ENCODE results near the gene MLYCD.

MLYCD gene

DNA sequence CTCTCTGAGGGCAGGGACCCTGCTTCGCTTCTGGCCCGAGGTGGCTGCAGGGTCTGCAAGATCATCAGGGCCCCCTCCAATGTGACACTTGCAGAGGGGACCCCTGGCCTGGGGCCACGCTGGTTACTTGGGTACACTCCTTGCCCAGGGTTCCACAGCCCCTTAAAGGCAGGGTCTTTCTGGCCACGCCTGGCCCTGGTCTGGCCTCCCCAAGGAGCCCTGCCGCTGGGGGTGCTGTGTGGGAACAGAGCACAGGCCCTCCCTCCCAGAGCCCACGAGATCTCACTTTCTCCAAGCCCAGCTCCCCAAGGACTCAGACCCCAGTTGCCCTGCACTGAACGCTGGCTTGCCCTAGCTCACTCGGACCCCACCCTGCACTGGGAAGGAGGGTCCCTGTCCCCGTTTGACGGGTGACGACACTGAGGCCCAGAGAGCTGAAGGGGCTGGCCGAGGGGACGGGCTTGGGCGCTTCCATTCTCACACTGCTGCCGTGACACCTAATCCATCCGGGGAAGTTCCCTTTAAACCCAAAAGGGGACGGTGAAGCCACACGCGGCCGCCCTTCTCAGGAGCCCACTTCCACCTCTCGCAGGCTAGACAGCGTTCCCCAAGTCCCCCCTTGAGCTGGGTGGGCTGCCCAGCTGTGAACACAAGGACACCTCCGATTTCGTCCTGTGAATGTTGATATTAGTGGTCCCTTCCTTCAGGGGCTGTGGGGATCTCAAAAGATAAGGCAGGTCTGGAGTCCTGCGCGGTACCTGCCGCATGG lies 27.2 kb downstream of the MLYCD start:
- Mint-ChIP-seq H3K9me3 (no peaks in the 10 kb centered on the region), H3K36me3 (ENCODE audit: low read depth) (no peaks in the 10 kb centered on the region), H3K4me3 (no peak overlapping the region), H3K27ac (no peak overlapping the region), H3K27me3 (ENCODE audit: low read depth) (no peaks in the 10 kb centered on the region), H3K4me1 (ENCODE audit: low read depth) (no peaks in the 10 kb centered on the region)

DNA sequence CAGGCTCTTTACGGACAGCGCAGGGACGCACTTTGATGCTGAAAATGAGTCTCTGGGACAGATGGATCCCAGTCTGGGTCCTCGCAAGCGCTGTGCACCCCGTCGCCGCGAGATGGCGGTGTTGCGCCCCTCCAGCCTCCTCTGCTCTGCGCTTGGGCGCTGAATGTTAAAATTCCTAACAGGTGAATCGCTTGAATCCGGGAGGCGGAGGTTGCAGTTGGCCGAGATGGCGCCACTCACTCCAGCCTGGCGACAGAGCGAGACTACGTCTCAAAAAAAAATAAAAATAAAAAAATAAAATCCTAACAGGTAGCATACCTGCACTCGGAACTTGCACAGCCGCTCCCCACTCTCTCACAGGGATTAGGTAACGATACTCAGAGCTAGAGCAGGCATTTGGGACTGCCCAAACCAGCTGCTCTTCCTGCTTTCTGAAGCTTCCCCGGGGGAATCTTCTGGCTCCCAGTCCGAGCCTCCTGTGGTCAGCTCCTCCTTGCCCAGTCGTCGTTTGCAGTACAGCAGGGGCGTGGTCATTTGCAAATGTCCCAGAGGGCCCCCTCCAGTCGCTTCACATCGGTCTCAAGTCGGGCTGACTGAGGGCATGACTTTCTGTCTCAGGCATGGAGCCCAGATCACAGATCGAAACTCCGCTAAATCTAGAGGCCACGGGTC lies 27.9 kb downstream of the MLYCD start:
- H3K4me3 Mint-ChIP-seq: no peak overlapping the region
- H3K4me1 Mint-ChIP-seq (ENCODE audit: low read depth): no peaks in the 10 kb centered on the region

DNA sequence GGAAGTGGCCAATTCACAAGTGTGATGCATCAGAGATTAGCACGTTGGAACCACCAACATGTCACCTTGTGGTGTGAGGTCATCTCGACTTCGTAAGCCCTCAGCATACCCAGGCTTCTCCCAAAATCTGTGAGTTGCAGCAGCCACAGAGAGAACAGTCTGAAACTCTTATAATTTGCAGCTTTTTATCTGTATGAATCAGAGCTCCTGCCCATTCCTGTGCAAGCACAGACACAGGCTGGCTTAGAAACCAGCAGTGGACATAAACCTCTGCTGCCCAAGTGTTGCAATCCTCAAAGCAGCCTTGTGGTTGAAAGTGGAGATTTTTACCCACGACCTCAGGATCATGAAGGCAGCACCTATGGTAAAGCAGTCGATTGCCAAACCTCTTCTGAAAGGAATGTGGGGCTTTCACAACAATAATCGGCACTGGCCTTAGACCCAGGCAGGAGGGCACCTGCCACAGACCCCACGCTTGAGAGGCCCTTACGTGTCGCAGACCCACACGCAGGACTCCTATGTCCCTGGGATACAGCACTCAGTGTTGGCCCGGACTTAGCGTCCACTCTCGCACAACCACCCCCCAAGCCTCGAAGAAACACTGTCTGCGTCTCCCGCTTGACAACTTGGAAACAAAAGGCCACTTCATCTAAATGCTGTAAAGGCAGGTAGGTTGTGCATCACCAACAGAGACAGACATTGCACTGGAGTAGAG lies 29.6 kb downstream of the MLYCD start:
- Mint-ChIP-seq H3K4me3 (no peak overlapping the region), H3K27me3 (ENCODE audit: low read depth) (no peaks in the 10 kb centered on the region)

More for the DNA sequence above, 27.9 kb downstream of the MLYCD start:
- Mint-ChIP-seq H3K27me3 (ENCODE audit: low read depth) (no peaks in the 10 kb centered on the region), H3K36me3 (ENCODE audit: low read depth) (no peaks in the 10 kb centered on the region), H3K27ac (no peak overlapping the region), H3K9me3 (no peaks in the 10 kb centered on the region)

DNA sequence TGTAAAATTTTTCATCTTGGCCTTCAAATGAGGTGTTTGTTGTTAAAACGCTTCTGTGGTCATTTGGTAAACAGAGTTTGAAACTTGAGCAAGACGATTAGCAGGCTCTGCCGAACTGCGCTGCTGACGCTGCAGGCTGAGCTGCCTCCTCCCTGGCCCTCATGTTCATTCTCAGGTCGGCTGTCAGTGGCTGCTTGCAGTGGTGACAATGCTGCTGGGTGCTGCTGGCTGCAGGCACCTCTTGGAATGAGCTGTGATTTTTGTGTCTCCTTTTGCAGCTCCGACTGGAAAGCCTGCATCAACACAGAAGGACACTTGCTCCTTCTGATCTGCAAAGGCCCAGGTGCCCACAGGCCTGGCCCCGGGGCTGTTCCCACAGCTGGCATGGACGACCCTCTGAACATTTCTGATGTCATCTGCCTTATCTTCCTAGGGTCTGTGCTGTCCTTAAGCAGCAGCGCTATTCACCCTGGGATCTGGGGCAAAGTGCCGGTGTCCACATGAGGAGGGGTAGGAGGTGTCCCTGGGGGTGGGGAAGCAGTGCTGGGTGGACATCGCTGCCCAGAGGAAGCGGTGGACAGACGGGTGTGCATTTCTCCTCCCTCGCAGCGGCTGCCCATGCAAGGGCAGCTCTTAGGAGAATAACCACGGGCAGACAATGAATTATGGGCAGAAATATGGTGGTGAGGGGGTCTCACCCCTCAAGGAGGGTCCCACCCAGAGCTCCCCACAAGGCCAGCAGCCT lies 31.1 kb downstream of the MLYCD start:
- Mint-ChIP-seq H3K27me3 (ENCODE audit: low read depth) (no peaks in the 10 kb centered on the region), H3K9me3 (no peaks in the 10 kb centered on the region), H3K4me3 (no peak overlapping the region), H3K4me1 (ENCODE audit: low read depth) (no peaks in the 10 kb centered on the region), H3K27ac (no peak overlapping the region), H3K36me3 (ENCODE audit: low read depth) (no peaks in the 10 kb centered on the region)

More for the DNA sequence above, 29.6 kb downstream of the MLYCD start:
- H3K27ac Mint-ChIP-seq: no peak overlapping the region
- H3K36me3 Mint-ChIP-seq (ENCODE audit: low read depth): no peaks in the 10 kb centered on the region
- no peaks in the 10 kb centered on the region for H3K9me3 Mint-ChIP-seq
- H3K4me1 Mint-ChIP-seq (ENCODE audit: low read depth): no peaks in the 10 kb centered on the region

DNA sequence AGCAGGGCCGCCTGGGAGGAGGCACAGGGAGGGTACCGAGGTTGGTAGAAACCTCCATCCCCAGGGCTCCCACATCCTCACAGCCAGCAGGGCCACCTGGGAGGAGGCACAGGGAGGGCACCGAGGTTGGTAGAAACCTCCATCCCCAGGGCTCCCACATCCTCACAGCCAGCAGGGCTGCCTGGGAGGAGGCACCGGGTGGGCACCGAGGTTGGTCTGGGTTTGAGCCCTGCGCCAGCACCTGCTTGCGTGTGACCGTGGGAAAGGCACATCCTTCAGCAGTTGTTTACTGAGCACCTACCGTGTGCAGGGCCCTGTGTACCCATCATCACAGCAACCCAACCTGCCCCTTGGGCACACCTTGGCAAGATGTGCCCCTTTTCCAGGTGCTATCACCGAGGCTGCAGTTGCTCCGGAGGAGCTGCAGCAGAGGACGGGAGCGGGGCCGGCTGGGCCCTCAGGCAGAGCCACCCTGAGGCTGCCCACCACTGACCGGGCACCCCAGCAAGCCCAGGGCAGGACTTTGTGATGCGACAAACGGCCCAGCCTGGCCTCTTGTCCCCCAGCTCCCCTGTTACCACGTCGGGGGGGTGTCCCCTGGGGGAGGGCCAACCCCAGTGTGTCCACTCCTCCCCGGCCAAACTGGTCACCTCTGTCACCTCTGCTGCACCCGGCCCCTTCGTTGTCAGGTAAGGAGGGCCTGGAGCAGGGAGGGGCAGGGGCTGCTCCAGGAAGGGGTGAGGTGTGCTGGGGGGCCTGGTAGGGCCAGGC lies 32.0 kb downstream of the MLYCD start:
- no peaks in the 10 kb centered on the region for H3K36me3 Mint-ChIP-seq (ENCODE audit: low read depth)
- no peak overlapping the region for H3K27ac Mint-ChIP-seq
- no peak overlapping the region for H3K4me3 Mint-ChIP-seq
- H3K4me1 Mint-ChIP-seq (ENCODE audit: low read depth): no peaks in the 10 kb centered on the region
- H3K9me3 Mint-ChIP-seq: no peaks in the 10 kb centered on the region
- H3K27me3 Mint-ChIP-seq (ENCODE audit: low read depth): no peaks in the 10 kb centered on the region

DNA sequence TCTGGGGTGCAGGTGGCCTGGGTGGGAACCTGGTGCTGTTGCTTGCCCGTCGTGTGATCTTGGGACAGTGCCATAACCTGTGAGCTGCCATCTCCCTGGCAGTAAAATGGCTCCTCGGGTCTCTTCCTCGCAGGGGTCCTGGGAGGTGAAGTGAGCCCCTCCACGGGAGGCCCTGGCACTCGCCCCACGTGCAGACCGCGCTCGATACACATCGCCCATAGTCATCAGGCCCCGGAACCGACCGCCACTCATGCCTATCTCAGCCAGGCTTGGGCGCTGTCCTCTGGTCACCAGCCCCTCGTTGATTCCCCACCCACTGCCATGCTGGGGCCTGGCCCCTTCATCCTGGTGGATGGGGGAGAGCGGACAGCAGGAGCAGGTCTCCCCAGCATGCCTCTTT lies 32.6 kb downstream of the MLYCD start:
- Mint-ChIP-seq H3K36me3 (ENCODE audit: low read depth) (no peaks in the 10 kb centered on the region), H3K9me3 (no peaks in the 10 kb centered on the region), H3K4me3 (no peak overlapping the region), H3K4me1 (ENCODE audit: low read depth) (no peaks in the 10 kb centered on the region), H3K27ac (no peak overlapping the region), H3K27me3 (ENCODE audit: low read depth) (no peaks in the 10 kb centered on the region)

DNA sequence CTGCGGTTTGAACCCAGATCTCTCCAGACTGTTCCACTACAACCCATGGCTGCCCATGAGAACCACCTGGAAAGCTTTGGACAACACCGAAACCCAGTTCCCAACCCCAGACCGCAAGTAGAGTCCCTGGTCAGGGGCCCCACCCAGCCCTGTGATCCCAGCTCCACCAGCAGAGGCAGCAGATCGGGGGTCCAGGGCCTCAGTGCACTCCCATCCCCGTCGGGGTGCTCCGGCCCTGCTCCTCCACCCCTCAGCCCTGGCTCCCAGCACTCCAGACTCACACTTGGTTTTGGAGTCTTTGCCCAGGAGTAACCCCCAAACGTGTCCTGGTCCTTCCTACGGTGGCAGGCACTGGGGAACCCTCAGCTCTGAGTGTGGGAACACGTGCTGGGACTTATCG lies 33.4 kb downstream of the MLYCD start:
- Mint-ChIP-seq H3K4me1 (ENCODE audit: low read depth) (no peaks in the 10 kb centered on the region), H3K27me3 (ENCODE audit: low read depth) (no peaks in the 10 kb centered on the region), H3K36me3 (ENCODE audit: low read depth) (no peaks in the 10 kb centered on the region), H3K27ac (no peak overlapping the region), H3K9me3 (no peaks in the 10 kb centered on the region), H3K4me3 (no peak overlapping the region)

DNA sequence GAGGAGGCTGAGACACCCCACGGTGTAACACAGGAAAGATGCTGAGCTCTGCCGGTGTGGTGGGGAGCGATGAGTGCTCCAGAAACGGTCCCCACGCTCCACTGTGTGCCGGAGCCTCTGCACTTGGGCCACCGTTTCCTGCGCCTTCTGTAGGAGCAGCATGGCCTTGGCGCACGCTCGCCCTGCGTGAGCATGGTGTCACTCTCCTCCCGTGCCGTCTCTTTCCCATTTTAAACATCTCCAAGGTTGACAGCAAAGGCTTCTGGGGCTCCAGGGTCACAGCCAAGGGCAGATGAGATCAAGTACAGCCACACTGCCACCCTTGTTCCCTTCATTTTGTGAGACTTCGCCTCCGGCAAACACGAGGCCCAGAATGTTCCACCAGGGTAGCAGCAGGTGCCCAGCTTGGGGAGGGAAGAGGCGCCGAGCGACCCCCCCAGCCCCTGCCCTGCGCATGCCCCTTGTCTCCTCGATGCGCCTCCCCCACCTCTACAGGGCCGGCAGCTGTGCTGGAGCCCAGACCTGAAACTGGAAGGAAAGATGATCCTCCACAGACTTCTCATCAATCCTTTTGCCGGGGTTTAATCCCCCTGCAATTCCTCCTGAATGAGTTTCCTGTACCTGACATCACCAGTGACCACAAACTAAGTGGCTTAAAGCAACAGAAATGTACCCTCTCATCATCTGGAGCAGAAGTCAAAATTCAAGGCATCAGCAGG lies 34.2 kb downstream of the MLYCD start:
- Mint-ChIP-seq H3K27ac (no peak overlapping the region), H3K4me1 (ENCODE audit: low read depth) (no peaks in the 10 kb centered on the region), H3K4me3 (no peak overlapping the region), H3K36me3 (ENCODE audit: low read depth) (no peaks in the 10 kb centered on the region), H3K9me3 (no peaks in the 10 kb centered on the region), H3K27me3 (ENCODE audit: low read depth) (no peaks in the 10 kb centered on the region)

DNA sequence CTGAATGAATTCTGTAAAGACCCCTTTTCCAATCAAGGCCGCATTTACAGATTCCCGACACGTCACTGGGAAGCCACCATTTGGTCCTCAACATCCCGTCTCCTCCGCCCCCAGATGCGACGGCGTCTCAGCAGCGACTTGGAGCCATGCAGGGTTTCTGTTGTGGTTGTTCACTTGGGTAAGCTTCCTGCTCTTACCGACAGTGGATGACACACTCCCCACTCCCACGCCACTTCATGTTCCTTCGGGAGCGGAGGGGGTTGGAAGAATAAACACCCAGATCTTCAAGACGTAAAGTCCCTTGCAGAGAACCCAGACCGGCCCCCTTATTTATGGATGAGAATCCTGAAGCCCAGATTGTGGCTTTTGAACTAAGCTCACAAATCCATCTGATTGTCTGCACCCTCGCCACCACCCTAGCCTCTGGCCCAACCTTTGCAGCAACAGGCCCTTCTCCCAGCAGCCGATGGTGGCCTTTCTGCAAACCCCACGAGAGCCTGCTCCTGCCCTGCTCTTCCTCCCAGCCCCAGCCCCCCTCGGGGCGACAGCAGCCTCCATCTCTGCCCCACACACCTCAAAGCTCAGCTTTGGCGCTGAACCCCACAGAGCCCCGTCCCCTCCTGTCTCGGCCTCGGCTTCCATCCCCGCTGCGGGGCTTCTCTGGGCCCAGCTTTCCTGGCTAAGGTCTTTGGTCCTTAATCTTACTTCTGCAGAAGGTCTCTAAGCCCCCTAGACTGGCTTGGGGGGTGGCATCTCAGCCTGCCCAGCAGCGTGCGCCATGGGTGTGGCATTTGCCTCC lies 35.2 kb downstream of the MLYCD start:
- Mint-ChIP-seq H3K4me3 (no peak overlapping the region), H3K36me3 (ENCODE audit: low read depth) (no peaks in the 10 kb centered on the region), H3K4me1 (ENCODE audit: low read depth) (no peaks in the 10 kb centered on the region), H3K27ac (no peak overlapping the region), H3K27me3 (ENCODE audit: low read depth) (no peaks in the 10 kb centered on the region), H3K9me3 (no peaks in the 10 kb centered on the region)

DNA sequence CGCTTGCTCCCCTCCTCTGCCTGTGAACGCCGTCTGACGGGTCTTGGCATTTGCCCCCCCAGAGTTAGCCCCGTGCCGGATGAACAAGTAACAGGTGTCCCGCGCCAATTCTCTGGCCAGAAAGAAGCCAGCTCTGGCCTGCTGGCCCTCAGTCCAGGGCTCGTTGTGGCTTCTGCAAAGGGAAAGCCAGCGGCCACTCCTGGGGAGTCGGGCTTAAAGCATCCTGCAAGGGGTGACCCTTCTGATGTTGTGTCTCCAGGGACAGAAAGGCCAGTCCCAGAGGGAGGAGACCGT lies 35.7 kb downstream of the MLYCD start:
- Mint-ChIP-seq H3K9me3 (no peaks in the 10 kb centered on the region), H3K4me3 (no peak overlapping the region)

DNA sequence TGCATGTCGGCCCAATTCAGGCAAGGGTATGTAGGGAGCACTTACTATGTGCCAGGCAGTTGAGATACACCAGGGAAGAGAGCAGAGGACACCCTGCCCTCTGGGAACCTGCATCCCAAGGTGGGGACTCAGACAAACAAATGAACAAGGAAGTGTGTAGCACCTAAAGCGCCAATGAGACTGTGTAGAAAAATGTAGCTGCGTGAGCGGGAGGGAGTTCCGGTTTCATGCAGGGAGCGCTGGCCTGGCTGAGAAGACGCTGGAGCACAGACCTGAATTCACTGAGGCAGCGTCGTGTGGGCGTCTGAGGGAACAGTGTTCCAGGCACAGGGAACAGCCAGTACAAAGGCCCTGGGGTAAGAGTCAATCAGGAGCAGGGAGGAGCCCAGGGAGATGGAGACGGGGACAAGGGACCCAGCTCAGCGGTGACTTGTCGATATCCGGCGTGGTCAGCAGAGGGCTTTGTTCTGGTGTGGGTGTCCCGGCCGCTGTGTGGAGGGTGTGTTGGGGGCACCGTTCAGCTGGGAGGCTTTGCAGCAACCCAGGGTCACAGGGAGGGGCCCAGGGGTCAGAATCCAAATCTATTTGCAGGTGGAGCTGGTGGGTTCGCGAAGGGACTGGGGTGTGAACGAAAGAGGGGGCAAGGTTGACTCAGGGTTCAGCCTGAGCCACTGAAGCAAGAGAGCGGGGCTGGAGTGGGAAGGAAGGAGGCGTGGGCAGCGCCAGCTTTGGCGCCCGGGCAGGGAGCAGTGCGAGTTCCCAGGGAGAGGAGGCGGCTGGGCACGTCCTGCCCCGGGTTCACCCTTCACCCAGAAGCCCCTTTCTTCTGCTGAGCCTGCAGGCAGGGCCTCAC lies 36.3 kb downstream of the MLYCD start:
- H3K4me1 Mint-ChIP-seq (ENCODE audit: low read depth): peaks cover 6% of the 10 kb centered on the region
- no peaks in the 10 kb centered on the region for H3K27me3 Mint-ChIP-seq (ENCODE audit: low read depth)
- no peaks in the 10 kb centered on the region for H3K9me3 Mint-ChIP-seq
- no peaks in the 10 kb centered on the region for H3K36me3 Mint-ChIP-seq (ENCODE audit: low read depth)
- no peak overlapping the region for H3K4me3 Mint-ChIP-seq
- no peak overlapping the region for H3K27ac Mint-ChIP-seq

More for the DNA sequence above, 35.7 kb downstream of the MLYCD start:
- H3K27me3 Mint-ChIP-seq (ENCODE audit: low read depth): no peaks in the 10 kb centered on the region
- H3K27ac Mint-ChIP-seq: no peak overlapping the region
- H3K4me1 Mint-ChIP-seq (ENCODE audit: low read depth): peaks cover 5% of the 10 kb centered on the region
- no peaks in the 10 kb centered on the region for H3K36me3 Mint-ChIP-seq (ENCODE audit: low read depth)

DNA sequence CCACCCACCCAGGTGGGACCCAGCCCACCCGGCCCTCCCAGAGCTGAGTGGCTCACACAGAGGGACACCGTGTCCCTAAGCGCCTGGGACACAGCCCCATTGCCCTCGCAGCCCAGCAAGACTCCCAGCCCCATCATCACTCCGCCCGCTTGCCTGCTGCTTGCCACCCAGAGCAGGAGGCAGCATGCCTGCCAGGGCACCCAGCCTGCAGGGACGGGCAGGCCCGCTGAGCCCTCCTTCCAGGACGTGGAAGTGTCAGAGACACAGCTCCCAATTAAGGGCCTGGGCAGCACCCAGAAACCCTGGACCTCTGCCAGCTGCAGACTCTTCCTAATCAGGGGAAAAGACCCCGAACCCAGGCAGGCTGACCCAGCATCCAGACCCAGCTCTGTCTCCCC lies 36.9 kb downstream of the MLYCD start:
- no peak overlapping the region for H3K4me3 Mint-ChIP-seq
- no peak overlapping the region for H3K27ac Mint-ChIP-seq
- no peaks in the 10 kb centered on the region for H3K27me3 Mint-ChIP-seq (ENCODE audit: low read depth)
- peaks cover 6% of the 10 kb centered on the region for H3K4me1 Mint-ChIP-seq (ENCODE audit: low read depth)
- no peaks in the 10 kb centered on the region for H3K9me3 Mint-ChIP-seq
- no peaks in the 10 kb centered on the region for H3K36me3 Mint-ChIP-seq (ENCODE audit: low read depth)

Measured in T-helper 1 cell treated with Interleukin-12 subunit alpha and Interleukin-12 subunit beta and Interleukin-4 antibody, amounts not matched to agents 30 μg/mL and 1 μg/mL, for 36 hours (primary cell).